HepG2 (cell line): Measurements from ENCODE around the gene GLRA3. TPM values are rescaled to one million over a fixed set of nuclear protein-coding genes. Genes with fewer than 3 reads are reported as not detected.

Source experiments
- ATAC-seq: fragments of 200-7000 bp; cut with Tn5 transposase; 3 replicates; pipeline ENCODE4 v1.9.1; 2020; ENCODE audit warnings: mild to moderate bottlenecking, moderate library complexity
- BruUV-seq: library from RNA; stranded (reverse); fragments of 400-500 nt; replicated peaks from 2 replicates; lab custom pipeline; 2021; lab: Mats Ljungman, UMichigan
- CTCF ChIA-PET: fragments of 300-600 bp; formaldehyde crosslinking; extraction: SDS; loops from one replicate; lab custom pipeline; 2021; ENCODE audit warnings: low total read pairs, inconsistent platforms, low intra/inter-chr PET ratio; lab: Yijun Ruan, JAX
- POLR2A ChIA-PET: fragments of 350-600 bp; sonication (Branson Sonifier 250); formaldehyde crosslinking; loops from one replicate; lab custom pipeline; 2020; ENCODE audit warnings: antibody characterized with exemption, inconsistent platforms; lab: Yijun Ruan, JAX
- DNase-seq: peaks from one replicate; pipeline ENCODE4 v3.0.0-alpha.2; 2015; ENCODE audit warnings: low spot score
- FAIRE-seq: peaks from 3 replicates; lab custom pipeline; 2011; peaks lifted over from hg19 to GRCh38; lab: Jason Lieb, UNC
- H2AFZ ChIP-seq: one replicate; pipeline ENCODE4 v1.6.1; 2011; ENCODE audit warnings: low read length, inconsistent platforms
- H3K27ac ChIP-seq: fragments of 300-600 bp; 3 replicates; pipeline ENCODE4 v1.8.0; 2011; ENCODE audit warnings: mixed run types, mild to moderate bottlenecking, mixed read lengths, low read length, inconsistent platforms; ENCODE audit not compliant: insufficient read depth; ENCODE audit errors: extremely low read length
- H3K27me3 ChIP-seq, 2 experiments: fragments of 200-600 bp in 1 of 2; 2 replicates in 1 of 2; 3 replicates in 1 of 2; pipeline versions ENCODE4 v1.6.0 to v1.8.0; 2011; ENCODE audit warnings: low read length in 2 of 2, mild to moderate bottlenecking in 2 of 2, moderate library complexity in 2 of 2, inconsistent platforms in 1 of 2; ENCODE audit not compliant: insufficient read depth in 2 of 2, control insufficient read depth in 1 of 2
- H3K36me3 ChIP-seq, 2 experiments: fragments of 200-600 bp in 1 of 2; replicated peaks in 1 of 2; 2 replicates in 1 of 2; 3 replicates in 1 of 2; pipeline versions ENCODE4 v1.5.1 to v1.8.0; 2011; ENCODE audit warnings: low read length in 2 of 2, inconsistent platforms in 1 of 2; ENCODE audit not compliant: insufficient read depth in 2 of 2, control insufficient read depth in 1 of 2
- H3K4me1 ChIP-seq: 2 replicates; pipeline ENCODE4 v1.5.1; 2012; ENCODE audit warnings: low read length, inconsistent platforms; ENCODE audit not compliant: insufficient read depth
- H3K4me2 ChIP-seq: 2 replicates; pipeline ENCODE4 v1.6.0; 2011; ENCODE audit warnings: low read depth, low read length, inconsistent platforms
- H3K4me3 ChIP-seq, 3 experiments: fragments of 200-600 bp in 1 of 3; sonication (generic), shearing (Covaris generic) in 1 of 3; replicated peaks in 1 of 3; 2 replicates each; pipeline ENCODE4 v1.5.1; 2011 to 2016; ENCODE audit warnings: low read length in 3 of 3, inconsistent platforms in 2 of 3, low read depth in 2 of 3, mild to moderate bottlenecking in 2 of 3, control low read depth in 1 of 3, mixed read lengths in 1 of 3; ENCODE audit not compliant: insufficient read depth in 1 of 3
- H3K79me2 ChIP-seq: one replicate; pipeline ENCODE4 v1.6.1; 2011; ENCODE audit warnings: low read length, inconsistent platforms; ENCODE audit not compliant: insufficient read depth
- H3K9ac ChIP-seq: 2 replicates; pipeline ENCODE4 v1.6.0; 2011; ENCODE audit warnings: mild to moderate bottlenecking, low read depth, low read length, inconsistent platforms; ENCODE audit not compliant: insufficient read depth
- H3K9me3 ChIP-seq: 2 replicates; pipeline ENCODE4 v1.5.1; 2012; ENCODE audit warnings: mild to moderate bottlenecking, low read length
- H4K20me1 ChIP-seq: 2 replicates; pipeline ENCODE4 v1.6.0; 2011; ENCODE audit warnings: inconsistent platforms, mild to moderate bottlenecking, low read length, moderate library complexity; ENCODE audit not compliant: insufficient read depth
- POGZ ChIP-seq: sonication (generic); formaldehyde crosslinking; IDR thresholded peaks from 2 replicates; pipeline ENCODE4 v1.4.0; 2020; ENCODE audit warnings: mild to moderate bottlenecking, missing genetic modification reagents
- RERE ChIP-seq: IDR thresholded peaks from 2 replicates; pipeline ENCODE4 v1.6.1; 2016; ENCODE audit warnings: low read depth, missing genetic modification reagents, missing compliant biosample characterization
- TIGD3 ChIP-seq: sonication (generic); formaldehyde crosslinking; IDR thresholded peaks from 2 replicates; pipeline ENCODE4 v1.5.1; 2020; ENCODE audit warnings: mild to moderate bottlenecking, missing genetic modification reagents, borderline replicate concordance
- ZMYM4 ChIP-seq: sonication (generic); formaldehyde crosslinking; IDR thresholded peaks from 2 replicates; pipeline ENCODE4 v1.8.1; 2023; ENCODE audit warnings: mild to moderate bottlenecking, missing genetic modification reagents
- ZNF780A ChIP-seq: sonication (generic); formaldehyde crosslinking; IDR thresholded peaks from 2 replicates; pipeline ENCODE4 v1.8.0; 2022; ENCODE audit warnings: mild to moderate bottlenecking, missing genetic modification reagents, moderate library complexity
- WGBS: methylation state at CpG from one replicate; pipeline ENCODE4 v1.1.6; 2017; ENCODE audit warnings: low lambda C conversion rate; 5-methylcytosine and 5-hydroxymethylcytosine counted together
- in situ Hi-C: cut with HindIII; loops from 2 replicates; pipeline ENCODE4 v1.10.0; 2017; ENCODE audit warnings: low pct_unique_long_range_greater_than_20kb; ENCODE audit not compliant: extremely low pct_ligation_motif_present
- intact Hi-C: fragments of 100-400 bp; cut with micrococcal nuclease; formaldehyde crosslinking; loops from one replicate; pipeline ENCODE4 v1.10.0; 2022; ENCODE audit not compliant: unreplicated experiment
- polyA plus RNA-seq, 8 experiments: library from polyadenylated mRNA; depleted of rRNA in 3 of 8; stranded (reverse) in 7 of 8; unstranded in 1 of 8; fragments of >200 nt; fragmentation: Illumina TruSeq in 4 of 8; extraction: Trizol in 4 of 8; gene quantifications; 2 replicates each; pipeline versions ENCODE4 v1.2.1 to v1.2.3, GENCODE V29; 2011 to 2016; ENCODE audit warnings: low read depth in 4 of 8, missing spikeins in 1 of 8, mixed read lengths in 1 of 8; ENCODE audit not compliant: insufficient read depth in 1 of 8
- total RNA-seq, 5 experiments: library from RNA; depleted of rRNA; stranded (reverse); fragments of >200 nt; fragmentation: Illumina TruSeq; extraction: Trizol; gene quantifications; 2 replicates each; pipeline ENCODE4 v1.2.3, GENCODE V29; 2016; ENCODE audit warnings: low read depth in 1 of 5

GLRA3 gene
- total and polyA plus RNA-seq, 2 of the 13 experiments (the other 11 are each of a cell fraction or from before 2014, with no cell fraction given), result not detected

GRCh38 chr4:174810834-174811233 is 18.2 kb downstream of the GLRA3 start:
- FAIRE-seq, result no peak
- H3K9me3 ChIP-seq, result peaks cover 27% of the 10 kb centered on the region
- no peak overlapping the region for H3K4me3 ChIP-seq
- H3K9ac ChIP-seq, result no peak overlapping the region
- in situ Hi-C loops (no loop called here), intact Hi-C loops (no loop called here)
- no peak for DNase-seq
- no peaks in the 10 kb centered on the region for H3K27me3 ChIP-seq
- H3K4me2 ChIP-seq, result no peak overlapping the region
- ChIA-PET CTCF (no interaction called here), POLR2A (no interaction called here)
- WGBS, result 2% methylated on average over 2 of the region's 2 CpGs
- H3K79me2 ChIP-seq, result no peaks in the 10 kb centered on the region
- no peak overlapping the region for H2AFZ ChIP-seq
- no peak overlapping the region for H3K27ac ChIP-seq
- no TSS peak for BruUV-seq
- no peaks in the 10 kb centered on the region for H4K20me1 ChIP-seq
- no peaks in the 10 kb centered on the region for H3K36me3 ChIP-seq
- ATAC-seq, result no peak
- H3K4me1 ChIP-seq, result no peaks in the 10 kb centered on the region
- TF ChIP-seq TIGD3 (no peak), RERE (CRISPR knock-in tag) (no peak), ZNF780A (no peak), ZMYM4 (CRISPR knock-in tag) (no peak), POGZ (CRISPR knock-in tag) (no peak)
